Uterus (tissue), 4 donors: Measurements from ENCODE around the gene SDC3. TPM values are rescaled to one million over a fixed set of nuclear protein-coding genes. Genes with fewer than 3 reads are reported as not detected.

ENCODE experiments used
- DNase-seq, 2 donors: peaks; one replicate each; pipeline ENCODE4 v3.0.0-alpha.2; 2019 to 2020
- H3K27ac ChIP-seq, 2 donors: fragments of 200-600 bp; sonication (generic); 1 replicate in 1 of 2; 2 replicates in 1 of 2; pipeline ENCODE4 v1.5.1; 2016 to 2018
- H3K27me3 ChIP-seq, 2 donors: fragments of 200-600 bp; sonication (generic); one replicate each; pipeline ENCODE4 v1.5.1; 2018 to 2019; ENCODE audit warnings: control low read depth in 1 of 2
- H3K36me3 ChIP-seq, 2 donors: fragments of 200-600 bp; sonication (generic); one replicate each; pipeline ENCODE4 v1.5.1; 2019; ENCODE audit warnings: control low read depth in 1 of 2
- H3K4me1 ChIP-seq, 2 donors: fragments of 200-600 bp; sonication (generic); one replicate each; pipeline ENCODE4 v1.5.1; 2018 to 2019; ENCODE audit warnings: control low read depth in 1 of 2
- H3K4me3 ChIP-seq, 2 donors: fragments of 200-600 bp; sonication (generic); 1 replicate in 1 of 2; 2 replicates in 1 of 2; pipeline ENCODE4 v1.5.1; 2018 to 2019; ENCODE audit warnings: mild to moderate bottlenecking in 1 of 2
- H3K9me3 ChIP-seq, 2 donors: fragments of 200-600 bp; sonication (generic); one replicate each; pipeline ENCODE4 v1.5.1; 2019; ENCODE audit warnings: control low read depth in 1 of 2
- POLR2A ChIP-seq, 2 donors: fragments of 450-650 bp; IDR thresholded peaks; one replicate each; pipeline ENCODE4 v1.6.1; 2016; ENCODE audit warnings: antibody characterized with exemption in 2 of 2, mild to moderate bottlenecking in 1 of 2, moderate library complexity in 1 of 2
- intact Hi-C: fragments of 100-400 bp; cut with DNase I; formaldehyde crosslinking; loops from one replicate; pipeline ENCODE4 v1.15.1; 2023; ENCODE audit warnings: low total_unique reads
- small RNA-seq: library from RNA; depleted of rRNA; stranded (forward); fragments of <200 nt; gene quantifications from one replicate; pipeline ENCODE3, GENCODE V24; 2016
- total RNA-seq, 4 donors: library from RNA; depleted of rRNA in 3 of 4; stranded (reverse); fragments of >200 nt in 3 of 4; gene quantifications; one replicate each; pipeline versions ENCODE4 v1.1.0 to v1.2.4, GENCODE V29; 2014 to 2023
- TF ChIP-seq, protein P1 (sequence below), 4 experiments: fragments of 200-600 bp in 2 of 4; fragments of 450-650 bp in 2 of 4; sonication (generic) in 2 of 4; IDR thresholded peaks; one replicate each; pipeline ENCODE4 v1.5.1; 2016 to 2019; ENCODE audit warnings: antibody characterized with exemption in 4 of 4, mild to moderate bottlenecking in 2 of 4, moderate library complexity in 1 of 4
- donor health status: DM: yes; HTN: yes; CAD: no.

SDC3 gene
- total RNA-seq, 4 donors from 2014 or later: 12.4 to 38.3 (median 30.5) TPM

DNA sequence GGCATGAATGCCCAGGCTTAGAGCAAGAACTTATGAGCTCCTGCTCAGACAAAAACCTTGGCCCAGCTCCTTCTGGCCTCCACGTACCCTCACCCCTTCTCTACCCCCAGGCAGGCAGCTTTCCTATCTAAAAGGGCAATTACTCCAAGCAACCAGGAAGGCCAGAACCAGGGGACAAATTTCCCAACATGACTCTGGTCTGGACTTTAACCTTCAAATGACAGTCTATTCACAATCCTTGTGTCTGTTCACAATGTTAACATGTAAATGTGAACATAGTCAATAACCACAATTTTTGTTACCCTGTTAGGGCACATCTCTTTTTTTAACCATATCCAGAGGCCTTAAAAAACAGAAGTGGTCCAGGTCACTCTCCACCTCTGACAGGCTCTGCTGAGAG is 86.6 kb downstream of the SDC3 start:
- no peak for DNase-seq
- Histone ChIP-seq H3K4me3 (no peak overlapping the region), H3K27me3 (no peaks in the 10 kb centered on the region), H3K27ac (peak overlapping the region in 1 of 2 donors; percentile 40), H3K9me3 (no peaks in the 10 kb centered on the region), H3K36me3 (no peaks in the 10 kb centered on the region), H3K4me1 (peaks cover 4 to 5% of the 10 kb centered on the region in 2 donors)
- no peak for TF ChIP-seq POLR2A (IDR thresholded peaks at IDR 0.05)
- TF ChIP-seq, protein P1, sequence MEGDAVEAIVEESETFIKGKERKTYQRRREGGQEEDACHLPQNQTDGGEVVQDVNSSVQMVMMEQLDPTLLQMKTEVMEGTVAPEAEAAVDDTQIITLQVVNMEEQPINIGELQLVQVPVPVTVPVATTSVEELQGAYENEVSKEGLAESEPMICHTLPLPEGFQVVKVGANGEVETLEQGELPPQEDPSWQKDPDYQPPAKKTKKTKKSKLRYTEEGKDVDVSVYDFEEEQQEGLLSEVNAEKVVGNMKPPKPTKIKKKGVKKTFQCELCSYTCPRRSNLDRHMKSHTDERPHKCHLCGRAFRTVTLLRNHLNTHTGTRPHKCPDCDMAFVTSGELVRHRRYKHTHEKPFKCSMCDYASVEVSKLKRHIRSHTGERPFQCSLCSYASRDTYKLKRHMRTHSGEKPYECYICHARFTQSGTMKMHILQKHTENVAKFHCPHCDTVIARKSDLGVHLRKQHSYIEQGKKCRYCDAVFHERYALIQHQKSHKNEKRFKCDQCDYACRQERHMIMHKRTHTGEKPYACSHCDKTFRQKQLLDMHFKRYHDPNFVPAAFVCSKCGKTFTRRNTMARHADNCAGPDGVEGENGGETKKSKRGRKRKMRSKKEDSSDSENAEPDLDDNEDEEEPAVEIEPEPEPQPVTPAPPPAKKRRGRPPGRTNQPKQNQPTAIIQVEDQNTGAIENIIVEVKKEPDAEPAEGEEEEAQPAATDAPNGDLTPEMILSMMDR (IDR thresholded peaks at IDR 0.05): no peak
- intact Hi-C loops: no loop called here

DNA sequence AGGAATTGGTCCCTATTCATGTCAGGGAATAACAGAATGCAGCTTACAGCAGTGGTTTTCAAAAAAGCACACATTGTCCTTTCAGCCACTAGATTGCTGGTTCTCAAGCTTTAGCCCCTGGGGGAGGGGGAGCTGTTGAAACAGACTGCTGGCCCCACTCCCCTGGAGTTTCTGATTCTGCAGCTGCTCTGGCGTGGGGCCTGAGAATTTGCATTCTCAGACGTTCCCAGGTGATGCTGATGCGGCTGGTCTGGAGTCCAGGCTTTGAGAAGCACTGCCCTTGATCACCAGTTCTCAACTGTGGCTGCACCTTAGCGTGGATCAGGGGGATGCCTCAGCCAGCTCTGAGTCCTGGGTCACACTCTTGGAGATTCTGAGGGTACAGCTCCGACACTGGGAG is 88.3 kb downstream of the SDC3 start:
- Histone ChIP-seq H3K27me3 (no peaks in the 10 kb centered on the region), H3K9me3 (no peaks in the 10 kb centered on the region), H3K27ac (no peak overlapping the region), H3K4me1 (peaks cover 5 to 12% of the 10 kb centered on the region in 2 donors), H3K4me3 (no peak overlapping the region), H3K36me3 (no peaks in the 10 kb centered on the region)
- DNase-seq: no peak
- no peak for TF ChIP-seq POLR2A (IDR thresholded peaks at IDR 0.05)
- TF ChIP-seq, protein P1 (IDR thresholded peaks at IDR 0.05): no peak
- intact Hi-C loops: no loop called here

Small RNAs within 50 kb of the gene (small RNA-seq; reads per million reads assigned to genes)
- not detected for gene RN7SKP91
- gene RN7SL371P: not detected

Other genes with a start within 250 kb of the SDC3 start
- 1 to 10 TPM in 1 of 4 donors, under 1 TPM in 1, not detected in 2; 0.46 to 1.7 TPM for gene MATN1, start 185.2 kb downstream of the SDC3 start, total RNA-seq
- 10 to 100 TPM in 3 of 4 donors, 1 to 10 TPM in 1; 6.1 to 76.8 (median 15.8) TPM for gene LAPTM5, start 151.0 kb downstream of the SDC3 start, total RNA-seq
- gene PUM1, start 157.0 kb upstream of the SDC3 start, total RNA-seq: 100 to 1,000 TPM in 2 of 4 donors, 10 to 100 TPM in 2; 42.9 to 152 (median 113) TPM